Measurements from ENCODE around the gene ROBO4.
A peak's percentile ranks its signal among the peaks of the same experiment; 100 is the strongest.

The ROBO4 gene

GRCh38 chr11:124930799-124931198, 33.1 kb upstream of the ROBO4 start:
- H3K27ac ChIP-seq = peak overlapping the region; percentile 29; the same call in 1 of the 2 replicates
- TF ChIP-seq CTCF (conservative IDR thresholded peaks at IDR 0.05) = no peak
- TF ChIP-seq ZFX (IDR thresholded peaks at IDR 0.05) = no peak

GRCh38 chr11:124928942-124929665, 31.4 kb upstream of the ROBO4 start:
- no peak for TF ChIP-seq CTCF (conservative IDR thresholded peaks at IDR 0.05)
- TF ChIP-seq ZFX (IDR thresholded peaks at IDR 0.05) = no peak
- H3K27ac ChIP-seq = peak overlapping the region; percentile 18; the same call in 1 of the 2 replicates

- no peak overlapping the region for H3K27ac ChIP-seq
- no peak for TF ChIP-seq ZFX (IDR thresholded peaks at IDR 0.05)
- no peak for TF ChIP-seq CTCF (conservative IDR thresholded peaks at IDR 0.05)
These were observed 25.6 kb upstream of the ROBO4 start for GRCh38 chr11:124923296-124923695.

- no peak for TF ChIP-seq CTCF (conservative IDR thresholded peaks at IDR 0.05)
- TF ChIP-seq ZFX (IDR thresholded peaks at IDR 0.05) = no peak
- no peak overlapping the region for H3K27ac ChIP-seq
These were observed 25.2 kb upstream of the ROBO4 start for GRCh38 chr11:124922831-124923230.

- no peak overlapping the region for H3K27ac ChIP-seq
These were observed 23.4 kb upstream of the ROBO4 start for GRCh38 chr11:124920870-124921609.

GRCh38 chr11:124920356-124920755, 22.7 kb upstream of the ROBO4 start:
- H3K27ac ChIP-seq = peak overlapping the region; percentile 20; the same call in 1 of the 2 replicates
- TF ChIP-seq ZFX (IDR thresholded peaks at IDR 0.05) = no peak
- TF ChIP-seq CTCF (conservative IDR thresholded peaks at IDR 0.05) = no peak

More at GRCh38 chr11:124920870-124921609, 23.4 kb upstream of the ROBO4 start:
- TF ChIP-seq CTCF (conservative IDR thresholded peaks at IDR 0.05) (no peak), ZFX (IDR thresholded peaks at IDR 0.05) (no peak)

GRCh38 chr11:124919898-124920297, 22.2 kb upstream of the ROBO4 start:
- TF ChIP-seq ZFX (IDR thresholded peaks at IDR 0.05) = no peak
- TF ChIP-seq CTCF (conservative IDR thresholded peaks at IDR 0.05) = no peak
- peak overlapping the region; percentile 20; the same call in 1 of the 2 replicates for H3K27ac ChIP-seq

All from C4-2B (cell line).